Spleen (tissue), 13 donors: ENCODE results near the gene KRTAP26-1. TPM values are rescaled to one million over a fixed set of nuclear protein-coding genes. Genes with fewer than 3 reads are reported as not detected.

Experiments
- DNase-seq: peaks from one replicate; pipeline ENCODE4 v3.0.0-alpha.2; 2020
- H3K27ac ChIP-seq, 8 donors: fragments of 200-600 bp; sonication (generic) in 7 of 8; 1 replicate in 4 of 8; 2 replicates in 4 of 8; pipeline versions ENCODE4 v1.5.0 to v1.8.0; 2016 to 2021; ENCODE audit warnings: inconsistent platforms in 4 of 8, mild to moderate bottlenecking in 4 of 8, moderate library complexity in 1 of 8
- H3K27me3 ChIP-seq, 7 donors: fragments of 200-600 bp; sonication (generic) in 6 of 7; replicated peaks in 1 of 7; 1 replicate in 4 of 7; 2 replicates in 3 of 7; pipeline versions ENCODE4 v1.5.0 to v1.8.0; 2016 to 2021; ENCODE audit warnings: inconsistent platforms in 3 of 7, mild to moderate bottlenecking in 1 of 7
- H3K36me3 ChIP-seq, 6 donors: fragments of 200-600 bp; sonication (generic) in 5 of 6; 1 replicate in 4 of 6; 2 replicates in 2 of 6; pipeline versions ENCODE4 v1.5.0 to v1.8.0; 2016 to 2021; ENCODE audit warnings: inconsistent platforms in 2 of 6
- H3K4me1 ChIP-seq, 6 donors: fragments of 200-600 bp; sonication (generic) in 5 of 6; 1 replicate in 3 of 6; 2 replicates in 3 of 6; pipeline versions ENCODE4 v1.5.0 to v1.8.0; 2016 to 2021; ENCODE audit warnings: inconsistent platforms in 3 of 6
- H3K4me3 ChIP-seq, 8 donors: fragments of 200-600 bp; sonication (generic) in 7 of 8; 1 replicate in 4 of 8; 2 replicates in 4 of 8; pipeline versions ENCODE4 v1.5.0 to v1.8.0; 2016 to 2021; ENCODE audit warnings: inconsistent platforms in 4 of 8, mild to moderate bottlenecking in 4 of 8, moderate library complexity in 2 of 8
- H3K9me3 ChIP-seq, 8 donors: fragments of 200-600 bp; sonication (generic) in 7 of 8; 1 replicate in 4 of 8; 2 replicates in 4 of 8; pipeline versions ENCODE4 v1.5.0 to v1.8.0; 2016 to 2021; ENCODE audit warnings: inconsistent platforms in 4 of 8
- CTCF ChIP-seq, 11 experiments: fragments of 200-600 bp in 7 of 11; fragments of 450-650 bp in 4 of 11; sonication (generic) in 4 of 11; IDR thresholded peaks in 8 of 11; conservative IDR thresholded peaks in 3 of 11; 1 replicate in 7 of 11; 2 replicates in 4 of 11; pipeline versions ENCODE4 v1.4.0 to v1.8.0; 2016 to 2021; ENCODE audit warnings: antibody characterized with exemption in 11 of 11, inconsistent platforms in 4 of 11, mild to moderate bottlenecking in 1 of 11
- POLR2A ChIP-seq, 3 donors: fragments of 450-650 bp; IDR thresholded peaks; one replicate each; pipeline ENCODE4 v1.5.1; 2017; ENCODE audit warnings: antibody characterized with exemption in 3 of 3, mild to moderate bottlenecking in 1 of 3
- POLR2AphosphoS5 ChIP-seq, 3 donors: sonication (generic); formaldehyde crosslinking; IDR thresholded peaks; one replicate each; pipeline ENCODE4 v1.5.1; 2017; ENCODE audit warnings: antibody characterized with exemption in 3 of 3
- WGBS, 5 donors: extraction: QIAGEN DNeasy Blood & Tissue Kit in 3 of 5; methylation state at CpG; one replicate each; pipeline versions ENCODE4 v1.1.5 to v1.1.7; 2013 to 2018; 5-methylcytosine and 5-hydroxymethylcytosine counted together
- intact Hi-C: fragments of 100-400 bp; cut with DNase I; formaldehyde crosslinking; loops from one replicate; pipeline ENCODE4 v1.15.0; 2023; ENCODE audit warnings: low total_unique reads
- long read RNA-seq, 2 donors: transcript quantifications; one replicate each; lab custom pipeline, GENCODE V29; 2026
- polyA plus RNA-seq, 3 donors: library from polyadenylated mRNA; stranded (reverse); fragments of 200-250 nt; gene quantifications; one replicate each; pipeline ENCODE4 v1.2.1, GENCODE V29; 2013
- total RNA-seq, 7 donors: library from RNA; depleted of rRNA in 3 of 7; stranded (reverse); fragments of >200 nt in 3 of 7; fragmentation: NEBNext Ultra II Directional in 4 of 7; extraction: Animal tissue kit (Norgen Biotek cat#: 25700) in 4 of 7; gene quantifications; one replicate each; pipeline versions ENCODE4 v1.1.0 to v1.2.1, GENCODE V29; 2016 to 2021
- donor health status: healthy with polysubstance abuse.
- donor health status: DM: no; HTN: no; CAD: no; lungs with moderate emphysema.
- donor health status: DM: no; HTN: no; CAD: no.
- donor health status: Bipolar disorder and iron deficiency.
- donor health status: healthy.
- donor health status: DM: no; HTN: no; CAD: no.
- donor health status: DM: yes; HTN: yes; CAD: no.

The KRTAP26-1 gene
- total RNA-seq (not detected), polyA plus RNA-seq (not detected)
- long read RNA-seq, donor 1: 0 reads
- long read RNA-seq, donor 2: 0 reads

- WGBS, 5 donors: 85 to 94% (median 92%) methylated on average over 2 of the region's 2 CpGs
- TF ChIP-seq CTCF (IDR thresholded peaks at IDR 0.05 in 8 of 11, conservative IDR thresholded peaks at IDR 0.05 in 3 of 11) (no peak), POLR2A (IDR thresholded peaks at IDR 0.05) (no peak), POLR2AphosphoS5 (IDR thresholded peaks at IDR 0.05) (no peak)
Observed at GRCh38 chr21:30320215-30320614, at the start of gene KRTAP26-1. KRTAP26-1 (minus strand) TSS chr21:30320315; CDS start chr21:30320035, 280 bp downstream.

GRCh38 chr21:30355906-30356305 lies 35.8 kb upstream of the KRTAP26-1 start:
- H3K27me3 ChIP-seq: no peaks in the 10 kb centered on the region
- WGBS, 5 donors: 64 to 80% (median 68%) methylated on average over 3 of the region's 3 CpGs

More at GRCh38 chr21:30320215-30320614, at the start of gene KRTAP26-1:
- intact Hi-C loops: no loop called here
- no peaks in the 10 kb centered on the region for H3K4me1 ChIP-seq
- no peak within 1 kb of the TSS for H3K27ac ChIP-seq
- H3K4me3 ChIP-seq: no peak within 1 kb of the TSS
- DNase-seq: no peak
- H3K27me3 ChIP-seq: no peaks in the 10 kb centered on the region
- no peaks in the 10 kb centered on the region for H3K36me3 ChIP-seq
- peaks cover 0 to 5% (median 0%) of the 10 kb centered on the region in 8 donors for H3K9me3 ChIP-seq

GRCh38 chr21:30354308-30355005 lies 34.3 kb upstream of the KRTAP26-1 start:
- Histone ChIP-seq H3K27me3 (no peaks in the 10 kb centered on the region), H3K4me3 (no peak overlapping the region), H3K36me3 (no peaks in the 10 kb centered on the region), H3K4me1 (no peaks in the 10 kb centered on the region), H3K27ac (no peak overlapping the region), H3K9me3 (no peaks in the 10 kb centered on the region)
- 68 to 85% (median 73%) methylated on average over 1 of the region's 1 CpG for WGBS, 5 donors
- no peak for DNase-seq
- TF ChIP-seq CTCF (IDR thresholded peaks at IDR 0.05 in 8 of 11, conservative IDR thresholded peaks at IDR 0.05 in 3 of 11): no peak
- TF ChIP-seq POLR2A (IDR thresholded peaks at IDR 0.05): no peak
- no peak for TF ChIP-seq POLR2AphosphoS5 (IDR thresholded peaks at IDR 0.05)
- intact Hi-C loops: no loop called here

More at GRCh38 chr21:30355906-30356305, 35.8 kb upstream of the KRTAP26-1 start:
- TF ChIP-seq POLR2A (IDR thresholded peaks at IDR 0.05): no peak
- TF ChIP-seq CTCF (IDR thresholded peaks at IDR 0.05 in 8 of 11, conservative IDR thresholded peaks at IDR 0.05 in 3 of 11): no peak
- TF ChIP-seq POLR2AphosphoS5 (IDR thresholded peaks at IDR 0.05): no peak
- no peak for DNase-seq
- intact Hi-C loops: no loop called here
- no peaks in the 10 kb centered on the region for H3K36me3 ChIP-seq
- H3K27ac ChIP-seq: no peak overlapping the region
- no peaks in the 10 kb centered on the region for H3K9me3 ChIP-seq
- H3K4me3 ChIP-seq: no peak overlapping the region
- no peaks in the 10 kb centered on the region for H3K4me1 ChIP-seq

GRCh38 chr21:30351534-30351933 lies 31.4 kb upstream of the KRTAP26-1 start:
- Histone ChIP-seq H3K36me3 (no peaks in the 10 kb centered on the region), H3K4me3 (no peak overlapping the region), H3K27ac (no peak overlapping the region), H3K9me3 (no peaks in the 10 kb centered on the region), H3K4me1 (no peaks in the 10 kb centered on the region), H3K27me3 (no peaks in the 10 kb centered on the region)
- no peak for DNase-seq
- intact Hi-C loops: no loop called here
- TF ChIP-seq CTCF (IDR thresholded peaks at IDR 0.05 in 8 of 11, conservative IDR thresholded peaks at IDR 0.05 in 3 of 11): no peak
- TF ChIP-seq POLR2AphosphoS5 (IDR thresholded peaks at IDR 0.05): no peak
- no peak for TF ChIP-seq POLR2A (IDR thresholded peaks at IDR 0.05)
- WGBS, 5 donors: 80 to 93% (median 87%) methylated on average over 1 of the region's 1 CpG
